WERI-Rb-1 (cell line): ENCODE measurements around the gene LHFPL6.

ENCODE experiments used
- DNase-seq: peaks from one replicate; pipeline ENCODE4 v3.0.0-alpha.2; 2020
- H3K27ac ChIP-seq: fragments of 250-450 bp; sonication (Bioruptor Pico); 2 replicates; pipeline ENCODE4 v1.5.1; 2020; ENCODE audit warnings: mild to moderate bottlenecking, moderate library complexity
- H3K27me3 ChIP-seq: fragments of 250-450 bp; sonication (Bioruptor Pico); 2 replicates; pipeline ENCODE4 v1.5.1; 2021; ENCODE audit warnings: mild to moderate bottlenecking, low read depth, moderate library complexity; ENCODE audit not compliant: insufficient read depth, severe bottlenecking
- H3K36me3 ChIP-seq: fragments of 250-450 bp; sonication (Bioruptor Pico); 2 replicates; pipeline ENCODE4 v1.5.1; 2020; ENCODE audit warnings: mild to moderate bottlenecking, moderate library complexity
- H3K4me3 ChIP-seq: 2 replicates; pipeline ENCODE4 v1.5.1; 2011; ENCODE audit warnings: low read depth, mild to moderate bottlenecking, control low read depth, low read length
- H3K9me3 ChIP-seq: fragments of 250-450 bp; sonication (Bioruptor Pico); 2 replicates; pipeline ENCODE4 v1.5.1; 2021; ENCODE audit warnings: mild to moderate bottlenecking, moderate library complexity; ENCODE audit not compliant: severe bottlenecking
- CTCF ChIP-seq: IDR thresholded peaks from 2 replicates; pipeline ENCODE4 v1.5.1; 2011; ENCODE audit warnings: low read depth, mild to moderate bottlenecking, control low read depth, inconsistent platforms, low read length

Gene LHFPL6

GRCh38 chr13:39566216-39566869 lies 36.6 kb downstream of the LHFPL6 start:
- no peak overlapping the region for H3K4me3 ChIP-seq
- no peaks in the 10 kb centered on the region for H3K36me3 ChIP-seq
- no peaks in the 10 kb centered on the region for H3K9me3 ChIP-seq
- DNase-seq, result no peak
- no peak overlapping the region for H3K27ac ChIP-seq
- H3K27me3 ChIP-seq, result no peaks in the 10 kb centered on the region
- no peak for TF ChIP-seq CTCF

- no peak for TF ChIP-seq CTCF
- no peaks in the 10 kb centered on the region for H3K27me3 ChIP-seq
- H3K36me3 ChIP-seq, result no peaks in the 10 kb centered on the region
- DNase-seq, result no peak
- no peak overlapping the region for H3K4me3 ChIP-seq
- no peaks in the 10 kb centered on the region for H3K9me3 ChIP-seq
- no peak overlapping the region for H3K27ac ChIP-seq
Observed at GRCh38 chr13:39565036-39565949, 37.7 kb downstream of the LHFPL6 start.

- H3K9me3 ChIP-seq, result no peaks in the 10 kb centered on the region
- H3K4me3 ChIP-seq, result no peak overlapping the region
- H3K27ac ChIP-seq, result no peak overlapping the region
- no peak for DNase-seq
- no peak for TF ChIP-seq CTCF
- no peaks in the 10 kb centered on the region for H3K36me3 ChIP-seq
- H3K27me3 ChIP-seq, result no peaks in the 10 kb centered on the region
Observed at GRCh38 chr13:39563470-39563735, 39.6 kb downstream of the LHFPL6 start.

GRCh38 chr13:39561971-39562370 lies 41.0 kb downstream of the LHFPL6 start:
- Histone ChIP-seq H3K9me3 (no peaks in the 10 kb centered on the region), H3K36me3 (no peaks in the 10 kb centered on the region), H3K27ac (no peak overlapping the region), H3K4me3 (no peak overlapping the region), H3K27me3 (no peaks in the 10 kb centered on the region)
- DNase-seq, result no peak
- no peak for TF ChIP-seq CTCF

- no peaks in the 10 kb centered on the region for H3K9me3 ChIP-seq
- H3K27ac ChIP-seq, result no peak overlapping the region
- TF ChIP-seq CTCF, result no peak
- no peak overlapping the region for H3K4me3 ChIP-seq
- no peaks in the 10 kb centered on the region for H3K27me3 ChIP-seq
- no peak for DNase-seq
- H3K36me3 ChIP-seq, result no peaks in the 10 kb centered on the region
Observed at GRCh38 chr13:39559847-39560246, 43.1 kb downstream of the LHFPL6 start.
